HL-60 (cell line): Measurements from ENCODE around the gene CGB2.

ENCODE experiments used
- CTCF ChIP-seq: IDR thresholded peaks from one replicate; pipeline ENCODE4 v1.5.1; 2011; ENCODE audit warnings: low read length, control low read depth, inconsistent platforms; ENCODE audit not compliant: insufficient read depth
- GABPA ChIP-seq: IDR thresholded peaks from 2 replicates; pipeline ENCODE4 v1.6.1; 2012; ENCODE audit warnings: low read depth
- POLR2AphosphoS5 ChIP-seq: IDR thresholded peaks from 2 replicates; pipeline ENCODE4 v1.6.1; 2012; ENCODE audit warnings: low read depth
- REST ChIP-seq: IDR thresholded peaks from 2 replicates; pipeline ENCODE4 v1.6.1; 2012; ENCODE audit warnings: low read depth; ENCODE audit not compliant: insufficient replicate concordance
- SPI1 ChIP-seq: IDR thresholded peaks from 2 replicates; pipeline ENCODE4 v1.6.1; 2012; ENCODE audit warnings: low read depth, mild to moderate bottlenecking, borderline replicate concordance

GRCh38 chr19:49009828-49010227 is 21.9 kb upstream of the CGB2 start:
- TF ChIP-seq CTCF = no peak
- TF ChIP-seq REST = no peak
- no peak for TF ChIP-seq POLR2AphosphoS5
- TF ChIP-seq GABPA = no peak
- TF ChIP-seq SPI1 = no peak
